Vagina (tissue), 2 donors: ENCODE results near the gene COL25A1. TPM values are rescaled to one million over a fixed set of nuclear protein-coding genes. Genes with fewer than 3 reads are reported as not detected.

Experiments used
- DNase-seq, 2 donors: peaks; one replicate each; pipeline ENCODE4 v3.0.0-alpha.2; 2017; ENCODE audit errors: extremely low spot score in 2 of 2
- H3K27ac ChIP-seq: fragments of 200-600 bp; sonication (generic); one replicate; pipeline ENCODE4 v1.5.1; 2019
- H3K27me3 ChIP-seq: fragments of 200-600 bp; sonication (generic); one replicate; pipeline ENCODE4 v1.5.1; 2019
- H3K36me3 ChIP-seq, 2 donors: fragments of 200-600 bp; sonication (generic); one replicate each; pipeline ENCODE4 v1.5.1; 2017 to 2019
- H3K4me1 ChIP-seq: fragments of 200-600 bp; sonication (generic); one replicate; pipeline ENCODE4 v1.5.1; 2019
- H3K4me3 ChIP-seq, 2 donors: fragments of 200-600 bp; sonication (generic); 1 replicate in 1 of 2; 2 replicates in 1 of 2; pipeline ENCODE4 v1.5.1; 2016 to 2019
- H3K9me3 ChIP-seq: fragments of 200-600 bp; sonication (generic); one replicate; pipeline ENCODE4 v1.5.1; 2019
- POLR2A ChIP-seq, 2 donors: fragments of 450-650 bp; IDR thresholded peaks; one replicate each; pipeline ENCODE4 v1.6.1; 2017; ENCODE audit warnings: antibody characterized with exemption in 2 of 2, mild to moderate bottlenecking in 2 of 2, moderate library complexity in 2 of 2
- POLR2AphosphoS5 ChIP-seq, 2 donors: sonication (generic); formaldehyde crosslinking; IDR thresholded peaks; one replicate each; pipeline ENCODE4 v1.9.0; 2017; ENCODE audit warnings: antibody characterized with exemption in 2 of 2, mild to moderate bottlenecking in 2 of 2, low read depth in 1 of 2; ENCODE audit not compliant: insufficient read depth in 1 of 2
- intact Hi-C: fragments of 100-400 bp; cut with DNase I; formaldehyde crosslinking; loops from one replicate; pipeline ENCODE4 v1.15.1; 2023
- total RNA-seq: library from RNA; depleted of rRNA; stranded (reverse); fragments of >200 nt; gene quantifications from one replicate; pipeline ENCODE4 v1.2.3, GENCODE V29; 2016
- TF ChIP-seq, protein P1 (sequence below), 3 experiments: fragments of 450-650 bp in 2 of 3; fragments of 200-600 bp in 1 of 3; sonication (generic) in 1 of 3; IDR thresholded peaks; one replicate each; pipeline ENCODE4 v1.5.1; 2017 to 2019; ENCODE audit warnings: antibody characterized with exemption in 3 of 3, mild to moderate bottlenecking in 2 of 3, moderate library complexity in 2 of 3

Gene COL25A1
- total RNA-seq, 1 donor from 2014 or later = 0.49 TPM

DNA sequence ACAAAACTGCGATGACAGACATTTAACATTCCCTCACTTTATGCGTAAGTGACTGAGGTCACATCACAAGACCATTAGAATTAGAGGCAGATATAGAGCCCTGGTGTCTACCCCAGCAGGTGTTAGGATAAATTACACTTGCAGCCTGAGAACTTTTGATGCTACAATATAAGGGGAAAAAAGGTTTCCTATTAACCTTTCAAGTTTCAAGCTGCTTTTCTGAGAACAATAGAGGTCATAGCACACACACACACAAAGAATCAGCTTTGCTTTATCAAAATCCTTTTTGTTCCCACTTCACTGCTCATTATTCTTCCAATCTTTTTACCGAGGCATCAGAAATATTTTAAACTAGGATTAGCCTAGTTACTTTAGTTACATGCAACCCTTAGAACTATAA lies 119.8 kb downstream of the COL25A1 start:
- H3K9me3 ChIP-seq = no peaks in the 10 kb centered on the region
- no peak overlapping the region for H3K27ac ChIP-seq
- no peaks in the 10 kb centered on the region for H3K4me1 ChIP-seq
- intact Hi-C loops = no loop called here
- DNase-seq = no peak
- no peaks in the 10 kb centered on the region for H3K27me3 ChIP-seq
- TF ChIP-seq POLR2A (IDR thresholded peaks at IDR 0.05) (no peak), POLR2AphosphoS5 (IDR thresholded peaks at IDR 0.05; ENCODE audit: insufficient read depth in 1 of 2, low read depth in 1 of 2) (no peak)
- TF ChIP-seq, protein P1, sequence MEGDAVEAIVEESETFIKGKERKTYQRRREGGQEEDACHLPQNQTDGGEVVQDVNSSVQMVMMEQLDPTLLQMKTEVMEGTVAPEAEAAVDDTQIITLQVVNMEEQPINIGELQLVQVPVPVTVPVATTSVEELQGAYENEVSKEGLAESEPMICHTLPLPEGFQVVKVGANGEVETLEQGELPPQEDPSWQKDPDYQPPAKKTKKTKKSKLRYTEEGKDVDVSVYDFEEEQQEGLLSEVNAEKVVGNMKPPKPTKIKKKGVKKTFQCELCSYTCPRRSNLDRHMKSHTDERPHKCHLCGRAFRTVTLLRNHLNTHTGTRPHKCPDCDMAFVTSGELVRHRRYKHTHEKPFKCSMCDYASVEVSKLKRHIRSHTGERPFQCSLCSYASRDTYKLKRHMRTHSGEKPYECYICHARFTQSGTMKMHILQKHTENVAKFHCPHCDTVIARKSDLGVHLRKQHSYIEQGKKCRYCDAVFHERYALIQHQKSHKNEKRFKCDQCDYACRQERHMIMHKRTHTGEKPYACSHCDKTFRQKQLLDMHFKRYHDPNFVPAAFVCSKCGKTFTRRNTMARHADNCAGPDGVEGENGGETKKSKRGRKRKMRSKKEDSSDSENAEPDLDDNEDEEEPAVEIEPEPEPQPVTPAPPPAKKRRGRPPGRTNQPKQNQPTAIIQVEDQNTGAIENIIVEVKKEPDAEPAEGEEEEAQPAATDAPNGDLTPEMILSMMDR (IDR thresholded peaks at IDR 0.05) = no peak
- no peaks in the 10 kb centered on the region for H3K36me3 ChIP-seq
- H3K4me3 ChIP-seq = no peak overlapping the region

DNA sequence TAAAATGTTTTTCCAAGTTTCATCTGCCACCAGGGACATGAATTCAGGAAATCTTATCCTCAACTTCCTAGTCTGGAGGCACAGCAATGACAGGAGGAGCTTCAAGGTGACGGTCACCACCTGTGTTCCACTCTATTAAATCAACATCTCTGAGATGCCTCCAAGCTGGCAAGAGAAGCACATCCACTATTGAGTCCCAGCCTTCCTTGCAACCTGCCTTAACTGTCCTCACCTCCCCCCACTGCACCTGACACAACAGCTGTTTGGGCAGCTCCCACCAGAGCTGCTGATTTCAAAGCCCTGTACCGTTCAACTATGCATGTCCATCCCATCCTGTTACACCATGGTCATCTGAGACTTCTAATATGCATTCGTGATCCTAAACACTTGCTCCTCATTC lies 123.4 kb downstream of the COL25A1 start:
- H3K4me1 ChIP-seq = no peaks in the 10 kb centered on the region
- no peaks in the 10 kb centered on the region for H3K9me3 ChIP-seq
- TF ChIP-seq POLR2A (IDR thresholded peaks at IDR 0.05) = no peak
- H3K27me3 ChIP-seq = no peaks in the 10 kb centered on the region
- intact Hi-C loops = no loop called here
- no peak overlapping the region for H3K4me3 ChIP-seq
- DNase-seq = no peak
- H3K27ac ChIP-seq = no peak overlapping the region
- no peaks in the 10 kb centered on the region for H3K36me3 ChIP-seq

- H3K27me3 ChIP-seq = no peaks in the 10 kb centered on the region
- DNase-seq = no peak
- H3K27ac ChIP-seq = no peak overlapping the region
- intact Hi-C loops = no loop called here
- H3K4me1 ChIP-seq = no peaks in the 10 kb centered on the region
- no peaks in the 10 kb centered on the region for H3K9me3 ChIP-seq
- H3K36me3 ChIP-seq = no peaks in the 10 kb centered on the region
- H3K4me3 ChIP-seq = no peak overlapping the region
- TF ChIP-seq, protein P1 (IDR thresholded peaks at IDR 0.05) = no peak
- TF ChIP-seq POLR2A (IDR thresholded peaks at IDR 0.05) = no peak
- no peak for TF ChIP-seq POLR2AphosphoS5 (IDR thresholded peaks at IDR 0.05; ENCODE audit: insufficient read depth in 1 of 2, low read depth in 1 of 2)
Measured at GRCh38 chr4:109177096-109177810, 125.2 kb downstream of the COL25A1 start.

GRCh38 chr4:109174224-109174953 lies 128.1 kb downstream of the COL25A1 start:
- Histone ChIP-seq H3K9me3 (no peaks in the 10 kb centered on the region), H3K27me3 (no peaks in the 10 kb centered on the region), H3K27ac (no peak overlapping the region), H3K4me3 (no peak overlapping the region), H3K4me1 (no peaks in the 10 kb centered on the region), H3K36me3 (no peaks in the 10 kb centered on the region)
- no peak for TF ChIP-seq POLR2AphosphoS5 (IDR thresholded peaks at IDR 0.05; ENCODE audit: insufficient read depth in 1 of 2, low read depth in 1 of 2)
- TF ChIP-seq POLR2A (IDR thresholded peaks at IDR 0.05) = no peak
- TF ChIP-seq, protein P1 (IDR thresholded peaks at IDR 0.05) = no peak
- intact Hi-C loops = no loop called here
- no peak for DNase-seq

- Histone ChIP-seq H3K36me3 (no peaks in the 10 kb centered on the region), H3K9me3 (no peaks in the 10 kb centered on the region), H3K27me3 (no peaks in the 10 kb centered on the region), H3K4me3 (no peak overlapping the region), H3K27ac (no peak overlapping the region), H3K4me1 (no peaks in the 10 kb centered on the region)
- intact Hi-C loops = no loop called here
- no peak for DNase-seq
- TF ChIP-seq POLR2A (IDR thresholded peaks at IDR 0.05) = no peak
- TF ChIP-seq, protein P1 (IDR thresholded peaks at IDR 0.05) = no peak
- no peak for TF ChIP-seq POLR2AphosphoS5 (IDR thresholded peaks at IDR 0.05; ENCODE audit: insufficient read depth in 1 of 2, low read depth in 1 of 2)
Measured at GRCh38 chr4:109172301-109172700, 130.2 kb downstream of the COL25A1 start.
